ENCODE results near the gene WNT1.

Gene WNT1

DNA sequence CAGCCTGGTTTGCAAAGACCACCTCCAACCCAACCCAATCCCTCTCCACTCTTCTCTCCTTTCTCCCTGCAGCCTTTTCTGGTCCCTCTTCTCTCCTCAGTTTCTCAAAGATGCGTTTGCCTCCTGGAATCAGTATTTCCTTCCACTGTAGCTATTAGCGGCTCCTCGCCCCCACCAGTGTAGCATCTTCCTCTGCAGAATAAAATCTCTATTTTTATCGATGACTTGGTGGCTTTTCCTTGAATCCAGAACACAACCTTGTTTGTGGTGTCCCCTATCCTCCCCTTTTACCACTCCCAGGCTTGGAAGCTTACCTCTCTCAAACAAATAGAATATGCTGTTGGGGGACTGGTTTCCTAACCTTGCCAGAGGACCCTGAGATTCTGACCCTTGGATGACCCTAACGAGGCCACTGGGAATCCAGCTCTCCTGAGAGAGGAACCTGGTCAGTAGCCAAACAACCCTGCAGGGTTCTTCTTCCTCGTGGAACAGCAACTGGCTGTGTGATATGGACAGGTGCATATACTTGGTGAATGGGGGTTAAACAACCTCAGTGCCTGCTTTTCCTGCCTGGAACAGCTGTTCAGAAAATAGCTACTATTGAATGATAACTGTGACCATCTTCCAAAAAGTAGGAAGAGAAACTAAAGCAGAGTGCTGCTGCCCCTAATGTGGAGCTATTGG is 4.4 kb downstream of the WNT1 start:
- TF ChIP-seq, protein P1, sequence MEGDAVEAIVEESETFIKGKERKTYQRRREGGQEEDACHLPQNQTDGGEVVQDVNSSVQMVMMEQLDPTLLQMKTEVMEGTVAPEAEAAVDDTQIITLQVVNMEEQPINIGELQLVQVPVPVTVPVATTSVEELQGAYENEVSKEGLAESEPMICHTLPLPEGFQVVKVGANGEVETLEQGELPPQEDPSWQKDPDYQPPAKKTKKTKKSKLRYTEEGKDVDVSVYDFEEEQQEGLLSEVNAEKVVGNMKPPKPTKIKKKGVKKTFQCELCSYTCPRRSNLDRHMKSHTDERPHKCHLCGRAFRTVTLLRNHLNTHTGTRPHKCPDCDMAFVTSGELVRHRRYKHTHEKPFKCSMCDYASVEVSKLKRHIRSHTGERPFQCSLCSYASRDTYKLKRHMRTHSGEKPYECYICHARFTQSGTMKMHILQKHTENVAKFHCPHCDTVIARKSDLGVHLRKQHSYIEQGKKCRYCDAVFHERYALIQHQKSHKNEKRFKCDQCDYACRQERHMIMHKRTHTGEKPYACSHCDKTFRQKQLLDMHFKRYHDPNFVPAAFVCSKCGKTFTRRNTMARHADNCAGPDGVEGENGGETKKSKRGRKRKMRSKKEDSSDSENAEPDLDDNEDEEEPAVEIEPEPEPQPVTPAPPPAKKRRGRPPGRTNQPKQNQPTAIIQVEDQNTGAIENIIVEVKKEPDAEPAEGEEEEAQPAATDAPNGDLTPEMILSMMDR (IDR thresholded peaks at IDR 0.05; ENCODE audit: low read length) = no peak
- no peak for TF ChIP-seq EZH2 (IDR thresholded peaks at IDR 0.05; ENCODE audit: borderline replicate concordance, low read length)
- Histone ChIP-seq H3K9me2 (ENCODE audit: low read depth, low read length) (no peaks in the 10 kb centered on the region), H4K20me1 (ENCODE audit: insufficient read depth, low read length) (no peaks in the 10 kb centered on the region), H3K4me3 (ENCODE audit: low read depth, low read length, poor library complexity, severe bottlenecking) (no peak overlapping the region), H3K9me3 (ENCODE audit: low read length) (no peaks in the 10 kb centered on the region), H3K9ac (ENCODE audit: low read length) (no peak overlapping the region), H3K27me3 (ENCODE audit: insufficient read depth, low read length) (no peaks in the 10 kb centered on the region; the same call in none of the 2 replicates), H3K27ac (ENCODE audit: low read depth, low read length, poor library complexity, severe bottlenecking) (no peak overlapping the region), H3K36me3 (ENCODE audit: insufficient read depth, low read length) (no peaks in the 10 kb centered on the region), H3K4me1 (ENCODE audit: insufficient read depth, low read length, severe bottlenecking) (peaks cover 34% of the 10 kb centered on the region), H2AFZ (ENCODE audit: low read length) (no peak overlapping the region), H3K4me2 (ENCODE audit: low read length) (no peak overlapping the region), H3F3A (ENCODE audit: insufficient read depth, low read length) (no peaks in the 10 kb centered on the region), H3K79me2 (ENCODE audit: insufficient read depth, low read length) (no peaks in the 10 kb centered on the region)

GRCh38 chr12:48985475-48985897 is 7.4 kb downstream of the WNT1 start:
- Histone ChIP-seq H3K9me2 (ENCODE audit: low read depth, low read length) (no peaks in the 10 kb centered on the region), H3K27me3 (ENCODE audit: insufficient read depth, low read length) (peaks cover 4% of the 10 kb centered on the region), H3K9me3 (ENCODE audit: low read length) (no peaks in the 10 kb centered on the region), H3K4me1 (ENCODE audit: insufficient read depth, low read length, severe bottlenecking) (peaks cover 11% of the 10 kb centered on the region), H3K9ac (ENCODE audit: low read length) (no peak overlapping the region), H2AFZ (ENCODE audit: low read length) (no peak overlapping the region), H3K4me2 (ENCODE audit: low read length) (no peak overlapping the region), H4K20me1 (ENCODE audit: insufficient read depth, low read length) (no peaks in the 10 kb centered on the region), H3K36me3 (ENCODE audit: insufficient read depth, low read length) (no peaks in the 10 kb centered on the region), H3K79me2 (ENCODE audit: insufficient read depth, low read length) (no peaks in the 10 kb centered on the region), H3K27ac (ENCODE audit: low read depth, low read length, poor library complexity, severe bottlenecking) (no peak overlapping the region), H3F3A (ENCODE audit: insufficient read depth, low read length) (no peaks in the 10 kb centered on the region), H3K4me3 (ENCODE audit: low read depth, low read length, poor library complexity, severe bottlenecking) (no peak overlapping the region)
- TF ChIP-seq, protein P1 (IDR thresholded peaks at IDR 0.05; ENCODE audit: low read length) = no peak
- TF ChIP-seq EZH2 (IDR thresholded peaks at IDR 0.05; ENCODE audit: borderline replicate concordance, low read length) = no peak

GRCh38 chr12:48985901-48986300 is 7.8 kb downstream of the WNT1 start:
- Histone ChIP-seq H2AFZ (ENCODE audit: low read length) (no peak overlapping the region), H3K4me3 (ENCODE audit: low read depth, low read length, poor library complexity, severe bottlenecking) (no peak overlapping the region), H3K9me2 (ENCODE audit: low read depth, low read length) (no peaks in the 10 kb centered on the region), H3K79me2 (ENCODE audit: insufficient read depth, low read length) (no peaks in the 10 kb centered on the region), H3F3A (ENCODE audit: insufficient read depth, low read length) (no peaks in the 10 kb centered on the region), H3K27me3 (ENCODE audit: insufficient read depth, low read length) (peaks cover 4% of the 10 kb centered on the region), H3K27ac (ENCODE audit: low read depth, low read length, poor library complexity, severe bottlenecking) (no peak overlapping the region), H3K36me3 (ENCODE audit: insufficient read depth, low read length) (no peaks in the 10 kb centered on the region), H3K9ac (ENCODE audit: low read length) (no peak overlapping the region), H3K4me2 (ENCODE audit: low read length) (no peak overlapping the region), H4K20me1 (ENCODE audit: insufficient read depth, low read length) (no peaks in the 10 kb centered on the region), H3K9me3 (ENCODE audit: low read length) (no peaks in the 10 kb centered on the region), H3K4me1 (ENCODE audit: insufficient read depth, low read length, severe bottlenecking) (peaks cover 6% of the 10 kb centered on the region)
- TF ChIP-seq, protein P1 (IDR thresholded peaks at IDR 0.05; ENCODE audit: low read length) = no peak
- no peak for TF ChIP-seq EZH2 (IDR thresholded peaks at IDR 0.05; ENCODE audit: borderline replicate concordance, low read length)
